Non-pigmented ciliary epithelial cell (primary cell): ENCODE data around the gene BCAS3.
A peak's percentile ranks its signal among the peaks of the same experiment; 100 is the strongest.

ENCODE experiments used
- DNase-seq: peaks from one replicate; pipeline ENCODE4 v3.0.0-alpha.2; 2010; ENCODE audit warnings: low read depth

The BCAS3 gene

DNA sequence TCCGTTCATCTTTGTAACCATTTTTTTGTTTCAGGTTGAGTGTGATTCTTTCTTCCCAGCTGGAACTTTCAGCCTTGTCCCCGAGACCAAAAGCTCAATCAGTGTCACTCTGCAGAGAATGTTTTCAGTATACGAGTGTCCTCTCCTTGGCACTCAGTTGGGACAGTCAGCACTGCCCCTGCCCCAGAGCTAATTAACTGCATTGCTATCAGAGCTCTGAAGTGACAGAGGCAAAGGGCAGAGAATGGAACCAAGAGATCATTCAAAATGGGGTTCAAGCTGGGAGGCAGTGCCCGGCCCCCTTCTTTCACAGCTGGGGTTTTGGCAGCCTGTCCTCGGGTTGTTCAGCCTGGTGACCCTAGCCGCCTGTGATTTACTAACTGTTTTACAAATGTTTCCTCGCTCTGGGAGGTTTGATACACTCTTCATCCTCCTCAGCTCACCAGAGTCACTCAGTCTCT lies 526.0 kb downstream of the BCAS3 start:
- no peak for DNase-seq

- no peak for DNase-seq
Observed at GRCh38 chr17:61204456-61204855, 526.8 kb downstream of the BCAS3 start.

DNA sequence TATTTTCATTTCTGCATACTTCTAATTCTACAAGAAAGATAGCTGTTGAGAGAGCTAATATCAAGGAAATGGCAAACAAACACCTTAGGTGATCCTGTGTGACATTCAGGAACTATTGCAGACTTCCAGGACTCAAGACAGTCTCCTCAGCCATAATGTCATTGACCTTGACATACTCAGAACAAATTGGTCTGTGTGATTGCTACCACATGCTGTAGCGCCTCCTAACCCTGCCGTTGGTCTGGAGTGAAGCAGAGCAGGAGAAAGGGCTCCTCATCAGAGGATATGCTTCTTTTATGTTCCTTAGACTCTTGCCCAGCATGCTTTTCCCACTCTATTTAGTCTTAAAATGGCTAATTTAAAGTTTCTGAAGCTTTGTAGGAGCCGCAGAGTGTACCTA lies 527.8 kb downstream of the BCAS3 start:
- DNase-seq = no peak

GRCh38 chr17:61205931-61206330 lies 528.3 kb downstream of the BCAS3 start:
- no peak for DNase-seq

GRCh38 chr17:61206922-61207321 lies 529.3 kb downstream of the BCAS3 start:
- DNase-seq = no peak

DNA sequence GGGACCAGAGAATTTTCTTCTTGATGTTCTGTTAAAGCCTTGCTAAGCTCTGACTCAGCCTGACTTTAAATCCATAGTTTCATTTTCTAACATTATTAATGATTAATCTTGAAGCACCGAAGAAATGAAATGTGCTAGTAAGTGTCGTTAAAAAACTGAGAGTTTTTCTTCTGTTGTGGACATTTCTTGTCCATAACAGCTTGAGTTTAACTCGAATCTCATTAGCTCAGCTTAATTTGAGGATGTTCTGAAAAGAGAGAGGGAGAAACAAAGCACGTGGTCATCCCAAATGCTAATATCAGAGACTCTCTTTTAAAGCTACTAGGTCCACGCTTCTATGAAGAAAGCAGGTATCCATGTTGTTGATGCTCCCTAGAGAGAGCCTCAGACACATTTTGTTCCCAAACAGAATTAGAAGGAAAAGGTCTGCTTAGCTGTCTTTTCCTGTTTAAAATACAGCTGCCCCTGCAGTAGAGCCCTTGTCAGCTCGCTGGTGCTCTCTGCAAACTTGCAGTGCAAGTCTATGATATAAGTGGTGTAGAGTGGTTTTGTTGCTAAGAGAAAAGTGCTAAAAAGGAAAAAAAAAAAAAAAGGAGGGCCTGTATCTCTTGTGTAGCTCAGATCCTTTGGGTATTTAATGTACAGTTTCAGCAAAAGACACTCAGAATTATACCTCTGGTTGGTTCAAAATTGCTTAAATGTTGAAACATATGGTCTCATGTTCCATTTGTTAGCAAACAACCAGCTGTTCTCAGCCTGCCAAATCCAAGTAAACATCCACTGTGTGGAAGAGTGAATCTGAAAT lies 530.9 kb downstream of the BCAS3 start:
- DNase-seq = no peak

GRCh38 chr17:61209106-61209439 lies 531.4 kb downstream of the BCAS3 start:
- DNase-seq = no peak

GRCh38 chr17:61209525-61209924 lies 531.9 kb downstream of the BCAS3 start:
- DNase-seq = no peak

DNA sequence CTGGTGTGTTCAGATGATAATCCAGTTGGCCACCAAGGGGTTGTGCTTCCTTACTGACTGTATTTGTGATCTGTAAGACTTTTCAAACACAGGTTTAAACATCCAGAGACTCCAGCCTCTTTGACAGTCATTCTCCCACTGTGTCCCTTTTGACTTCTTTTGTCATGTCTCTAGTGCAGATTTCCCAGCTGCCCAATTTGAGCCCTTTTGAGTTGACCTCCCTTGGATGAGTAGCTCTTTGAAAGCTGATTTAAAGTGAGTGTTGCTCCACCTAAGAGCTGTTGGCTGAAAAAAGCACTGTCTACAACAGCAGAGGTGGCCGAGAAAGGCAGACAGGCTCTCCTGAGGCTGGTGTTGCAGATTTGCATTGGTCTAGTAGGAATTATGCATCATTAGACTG lies 533.6 kb downstream of the BCAS3 start:
- DNase-seq = no peak

DNA sequence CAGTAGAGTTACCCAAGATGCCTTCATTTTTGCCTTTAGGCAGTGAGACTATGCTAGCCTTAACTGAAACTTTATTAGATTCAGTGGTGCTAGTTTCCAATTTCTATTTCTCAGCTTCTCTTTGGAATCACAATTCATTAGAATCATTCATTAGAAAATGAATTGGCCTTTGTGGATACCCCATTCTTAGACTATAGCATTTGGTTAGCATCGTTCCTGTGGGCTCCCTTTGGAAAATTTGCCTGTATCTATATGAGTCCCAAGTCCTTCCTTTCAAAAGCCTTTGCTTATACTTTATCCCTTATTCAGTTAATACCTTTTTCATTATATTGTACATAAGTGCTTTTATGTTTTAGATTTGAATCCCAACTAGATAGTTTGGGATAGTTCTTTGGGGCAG lies 535.0 kb downstream of the BCAS3 start:
- no peak for DNase-seq

DNA sequence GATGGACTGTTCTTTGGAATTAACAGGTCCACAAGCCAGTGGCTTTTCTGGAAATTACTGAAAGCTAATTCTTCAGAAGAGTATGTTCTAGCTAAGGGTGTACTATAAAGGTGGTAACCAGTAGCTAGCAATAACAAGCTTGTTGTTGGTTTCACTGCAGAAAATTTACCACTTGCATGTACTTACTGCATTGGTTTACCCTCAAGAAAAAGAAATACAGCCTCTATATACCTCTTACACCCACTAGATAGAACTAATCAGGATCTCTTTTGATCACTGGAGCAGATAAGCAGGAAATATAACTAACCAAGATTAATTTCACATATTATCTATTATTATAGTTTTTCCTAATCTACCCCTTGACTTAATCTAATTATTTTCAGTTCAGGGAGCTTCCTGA lies 537.1 kb downstream of the BCAS3 start:
- DNase-seq = no peak

GRCh38 chr17:61216066-61216465 lies 538.4 kb downstream of the BCAS3 start:
- no peak for DNase-seq

GRCh38 chr17:61217878-61218437 lies 540.3 kb downstream of the BCAS3 start:
- DNase-seq = no peak

- DNase-seq = peak; percentile 46
Observed at GRCh38 chr17:61218438-61218837, 540.8 kb downstream of the BCAS3 start.

- DNase-seq = no peak
Observed at GRCh38 chr17:61219460-61219859, 541.8 kb downstream of the BCAS3 start.

DNA sequence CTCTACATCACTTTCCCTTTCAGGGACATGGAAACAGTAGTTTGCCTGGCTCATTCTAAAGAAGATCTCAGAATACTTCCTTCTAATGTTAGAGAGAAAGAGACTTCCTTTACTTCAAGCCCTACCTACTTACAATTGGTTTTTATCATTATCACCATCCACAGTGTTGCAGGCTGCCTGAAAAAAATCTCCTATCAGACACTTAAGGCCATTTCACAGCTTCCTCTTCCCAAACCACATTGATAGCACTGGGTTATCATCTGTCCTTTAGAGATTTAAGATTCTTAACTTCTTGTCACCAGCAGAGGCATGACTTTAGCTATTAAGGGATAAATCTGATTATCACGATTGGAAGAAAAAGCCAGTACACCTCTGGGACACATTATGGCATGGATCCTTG lies 543.5 kb downstream of the BCAS3 start:
- DNase-seq = no peak

DNA sequence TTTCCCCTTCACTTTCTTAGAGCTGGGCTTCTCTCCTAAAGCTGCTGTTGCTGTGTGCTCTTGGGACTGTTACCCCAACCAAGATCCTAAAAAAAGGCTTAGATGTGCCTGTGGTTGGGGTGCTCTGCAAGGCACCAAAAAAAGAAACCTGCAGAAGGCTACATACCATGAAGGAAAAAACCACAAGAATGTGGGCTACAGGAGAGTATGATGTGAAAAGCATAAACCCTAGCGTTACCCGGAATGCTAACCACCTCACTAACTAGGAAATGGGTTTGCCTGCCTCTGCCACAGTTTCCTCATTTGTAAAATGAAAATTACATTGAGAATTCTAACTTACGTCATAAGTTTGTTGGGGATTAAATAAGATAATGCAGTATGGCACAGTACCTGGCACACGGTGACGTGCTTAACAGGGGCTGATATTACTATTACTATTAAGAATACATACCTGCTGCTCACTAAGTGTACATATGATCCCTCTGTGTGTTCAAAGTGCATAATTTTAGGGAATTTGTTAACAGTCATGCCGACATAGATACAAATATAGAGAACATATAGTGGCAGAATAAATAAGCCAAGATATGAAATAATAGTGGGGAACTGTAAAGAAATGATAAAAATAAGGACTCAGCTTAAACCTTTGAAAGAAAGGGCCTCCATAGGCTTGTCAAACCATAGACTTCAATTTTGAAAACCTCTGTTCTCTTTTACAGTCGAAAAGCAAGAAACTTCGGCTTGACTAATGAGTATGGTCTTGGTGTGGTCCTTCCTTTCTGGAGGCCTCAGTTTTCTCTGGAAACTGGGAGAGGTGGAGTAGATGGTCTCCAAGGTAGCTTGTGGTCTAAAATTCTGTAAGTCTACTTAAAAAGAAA lies 544.2 kb downstream of the BCAS3 start:
- no peak for DNase-seq

DNA sequence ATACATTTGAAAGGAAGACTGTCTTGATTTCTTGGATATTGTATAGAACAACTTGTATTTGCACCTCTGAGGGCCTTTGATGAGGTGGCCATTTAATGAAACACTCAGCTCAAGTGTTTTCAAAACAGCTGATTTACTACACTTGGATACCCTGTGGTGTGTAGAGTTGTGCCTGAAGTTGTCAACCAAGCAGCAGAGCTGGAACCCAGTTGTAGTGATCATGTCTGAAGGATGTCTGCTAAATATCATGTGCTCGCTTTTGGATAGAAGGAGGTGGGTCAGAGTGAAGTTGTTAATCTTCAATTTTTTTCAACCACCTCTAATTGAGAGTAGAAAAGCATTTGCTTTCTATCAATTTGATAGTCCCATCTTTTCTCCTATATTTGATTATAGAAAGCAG lies 546.1 kb downstream of the BCAS3 start:
- no peak for DNase-seq

DNA sequence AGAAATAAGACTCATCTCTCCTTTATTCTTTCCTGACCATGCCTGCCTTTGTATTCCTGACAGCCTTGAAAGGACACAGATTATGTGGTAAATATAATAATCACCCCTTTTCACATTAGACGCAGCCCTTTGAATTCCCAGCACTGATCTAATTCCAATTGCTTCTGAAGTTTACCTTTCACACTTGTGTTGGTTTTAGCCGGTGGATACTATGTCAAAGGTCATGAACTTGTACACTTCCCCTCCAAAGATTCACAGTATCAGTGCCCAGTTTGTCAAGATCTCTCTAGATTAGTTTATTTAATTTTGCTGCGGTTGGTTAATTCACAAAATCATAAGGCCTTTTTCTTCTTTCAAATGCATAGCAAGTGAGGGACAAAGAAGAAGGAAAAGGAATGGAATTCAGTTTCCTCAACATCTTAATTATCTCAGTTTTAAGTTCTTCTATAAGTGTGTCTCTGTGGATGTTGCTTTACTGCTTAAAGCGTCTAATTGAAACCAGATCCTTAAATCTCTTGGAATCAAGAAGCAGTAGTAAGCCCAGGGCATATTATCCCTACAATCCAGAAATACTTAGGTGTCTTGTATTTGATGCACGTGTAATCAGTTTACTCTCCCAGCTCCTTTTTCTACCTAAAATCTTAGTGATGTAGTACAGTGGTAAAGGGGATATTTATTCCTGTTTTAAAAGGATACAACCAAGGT lies 547.7 kb downstream of the BCAS3 start:
- no peak for DNase-seq

DNA sequence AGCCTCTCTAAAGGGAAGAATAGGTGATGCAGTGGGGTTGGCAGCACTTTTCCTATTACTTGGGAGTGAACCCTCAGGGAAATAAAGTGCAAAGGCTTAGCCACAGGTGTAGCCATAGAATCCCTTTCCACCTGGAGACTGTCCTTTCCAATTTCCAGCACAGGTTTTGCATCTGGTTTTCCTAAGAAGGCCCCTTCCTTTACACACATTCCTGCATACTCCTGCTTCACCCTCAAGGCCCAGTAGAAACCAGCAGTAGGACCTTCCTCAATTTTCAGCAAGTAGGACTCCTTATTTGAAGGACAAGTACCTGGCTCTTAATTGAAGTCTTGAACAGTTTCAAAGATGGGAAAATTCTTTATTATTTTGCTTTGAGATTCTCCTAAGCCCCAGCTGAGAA lies 550.2 kb downstream of the BCAS3 start:
- no peak for DNase-seq

GRCh38 chr17:61230461-61230860 lies 552.8 kb downstream of the BCAS3 start:
- no peak for DNase-seq
